ENCODE results near the gene TMX4. TPM values are rescaled to one million over a fixed set of nuclear protein-coding genes. Genes with fewer than 3 reads are reported as not detected.
"Not testable (repeated sequence)": the region's sequence is repeated elsewhere in the genome, so short reads cannot be mapped to it uniquely, and the experiment has no call there.

TMX4 gene, protein sequence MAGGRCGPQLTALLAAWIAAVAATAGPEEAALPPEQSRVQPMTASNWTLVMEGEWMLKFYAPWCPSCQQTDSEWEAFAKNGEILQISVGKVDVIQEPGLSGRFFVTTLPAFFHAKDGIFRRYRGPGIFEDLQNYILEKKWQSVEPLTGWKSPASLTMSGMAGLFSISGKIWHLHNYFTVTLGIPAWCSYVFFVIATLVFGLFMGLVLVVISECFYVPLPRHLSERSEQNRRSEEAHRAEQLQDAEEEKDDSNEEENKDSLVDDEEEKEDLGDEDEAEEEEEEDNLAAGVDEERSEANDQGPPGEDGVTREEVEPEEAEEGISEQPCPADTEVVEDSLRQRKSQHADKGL
- 13.7 TPM for polyA plus RNA-seq (2013, experiment 1 of 2; ENCODE audit: insufficient read length)
- polyA plus RNA-seq (2013, experiment 2 of 2; ENCODE audit: insufficient read length), result 14.8 TPM

DNA sequence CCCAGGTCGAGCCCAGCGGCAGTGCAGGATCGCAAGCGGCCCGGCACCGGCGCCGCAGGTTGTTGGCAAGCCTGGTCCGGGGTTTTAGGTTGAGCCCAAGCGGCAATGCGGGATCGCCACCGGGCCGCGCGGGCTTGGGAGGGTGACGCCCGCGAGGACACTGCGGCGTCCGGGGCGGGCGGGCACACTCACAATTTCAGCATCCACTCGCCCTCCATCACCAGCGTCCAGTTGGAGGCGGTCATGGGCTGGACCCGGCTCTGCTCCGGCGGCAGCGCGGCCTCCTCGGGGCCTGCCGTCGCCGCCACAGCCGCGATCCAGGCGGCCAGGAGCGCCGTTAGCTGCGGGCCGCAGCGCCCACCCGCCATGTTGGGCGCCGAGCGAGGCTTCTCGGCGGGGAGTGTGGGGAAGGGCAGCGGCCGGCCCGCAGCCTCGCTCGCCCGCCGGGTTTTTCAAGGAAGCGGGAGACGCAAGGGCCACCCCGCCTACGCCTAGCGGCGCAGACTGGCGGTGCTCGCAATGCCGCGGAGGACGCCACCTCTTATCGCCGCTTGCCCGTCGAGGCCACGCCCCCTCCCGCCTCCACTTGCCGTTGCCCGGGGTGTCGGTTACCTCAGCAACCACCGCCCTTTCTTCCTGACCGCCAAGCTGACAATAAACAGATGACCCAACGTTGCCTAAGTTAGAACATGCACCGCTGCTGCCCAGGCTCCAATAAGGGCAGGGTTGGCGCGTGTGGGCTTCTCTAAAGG is at the start of gene TMX4:
TMX4 (minus strand) TSS at position 516 of the 752 bp plus-strand sequence; CDS start at position 368, 148 bp downstream.
- DNase-seq, result peak; percentile 92

DNA sequence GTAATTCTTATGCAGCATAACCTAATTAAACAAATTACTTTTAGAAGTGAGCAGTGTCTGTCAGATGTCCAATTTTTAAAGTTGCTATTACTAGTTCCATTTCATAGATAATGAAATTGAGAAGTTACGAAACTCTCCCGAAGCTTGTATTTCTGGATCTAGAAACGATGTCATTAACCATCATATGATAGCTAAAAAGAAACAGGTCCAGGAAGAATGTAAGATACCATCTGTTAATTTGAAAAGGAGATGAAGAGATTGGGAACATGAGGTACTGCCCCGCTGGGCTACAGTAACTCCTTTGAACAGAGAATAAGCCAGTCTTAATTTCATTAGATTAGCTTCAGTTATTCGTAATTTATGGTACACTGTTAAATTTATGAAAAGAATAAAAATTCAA is 47.5 kb upstream of the TMX4 start:
- no peak for DNase-seq

DNA sequence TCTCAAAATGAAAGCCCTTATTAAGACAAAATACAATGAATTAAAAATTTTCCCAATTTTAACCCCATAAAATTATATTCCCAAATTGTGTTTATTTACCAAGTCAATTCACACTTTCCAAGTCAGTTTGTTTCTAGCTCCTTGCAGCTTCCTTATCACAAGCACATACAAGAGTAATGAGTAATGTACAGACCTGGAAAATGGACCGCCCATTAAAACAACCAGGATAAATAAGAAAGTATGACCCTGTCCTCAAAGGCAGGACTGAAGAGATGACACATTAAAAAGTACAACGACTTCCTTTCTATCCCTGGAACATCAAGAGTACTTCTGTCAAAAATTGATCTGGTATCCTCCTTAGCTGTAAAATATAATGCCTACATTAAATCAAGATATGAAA is 47.1 kb upstream of the TMX4 start:
- no peak for DNase-seq

DNA sequence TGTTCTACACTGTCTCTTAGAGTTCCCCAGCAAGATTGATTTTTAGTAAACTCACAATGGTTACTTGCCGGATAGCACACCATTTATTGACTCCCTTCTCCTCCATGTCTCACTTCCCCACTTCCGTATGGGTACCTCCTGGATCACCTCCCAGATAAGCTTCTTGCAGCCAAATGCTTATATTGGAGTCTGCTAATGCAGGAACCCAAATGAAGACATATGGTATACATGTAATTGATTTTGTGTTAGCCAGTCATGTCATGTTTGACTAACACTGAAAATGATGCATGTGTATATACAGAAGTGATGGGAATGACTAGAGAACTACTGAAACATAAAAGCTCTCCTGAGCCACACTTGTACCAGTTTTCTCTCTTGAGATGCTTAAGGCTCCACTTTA is 46.1 kb upstream of the TMX4 start:
- no peak for DNase-seq

DNA sequence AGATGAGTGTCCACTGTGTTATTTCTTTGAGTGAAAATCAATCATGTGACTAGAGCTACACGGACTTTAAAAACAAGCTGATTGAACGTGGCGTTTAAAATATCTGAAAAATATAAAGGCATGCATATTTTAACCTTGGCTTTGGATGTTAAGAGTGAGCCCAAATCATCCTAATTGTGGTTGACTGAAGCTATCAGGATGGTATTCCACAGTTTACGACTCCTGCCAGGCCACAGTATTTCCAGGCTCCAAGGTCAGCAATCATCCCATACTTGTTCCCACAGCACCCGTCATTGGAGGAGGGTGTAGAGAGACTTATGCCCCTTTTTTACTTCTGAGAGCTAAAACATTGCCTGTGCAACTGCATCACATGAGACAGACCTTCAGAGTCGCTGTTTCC is 43.2 kb upstream of the TMX4 start:
- no peak for DNase-seq

DNA sequence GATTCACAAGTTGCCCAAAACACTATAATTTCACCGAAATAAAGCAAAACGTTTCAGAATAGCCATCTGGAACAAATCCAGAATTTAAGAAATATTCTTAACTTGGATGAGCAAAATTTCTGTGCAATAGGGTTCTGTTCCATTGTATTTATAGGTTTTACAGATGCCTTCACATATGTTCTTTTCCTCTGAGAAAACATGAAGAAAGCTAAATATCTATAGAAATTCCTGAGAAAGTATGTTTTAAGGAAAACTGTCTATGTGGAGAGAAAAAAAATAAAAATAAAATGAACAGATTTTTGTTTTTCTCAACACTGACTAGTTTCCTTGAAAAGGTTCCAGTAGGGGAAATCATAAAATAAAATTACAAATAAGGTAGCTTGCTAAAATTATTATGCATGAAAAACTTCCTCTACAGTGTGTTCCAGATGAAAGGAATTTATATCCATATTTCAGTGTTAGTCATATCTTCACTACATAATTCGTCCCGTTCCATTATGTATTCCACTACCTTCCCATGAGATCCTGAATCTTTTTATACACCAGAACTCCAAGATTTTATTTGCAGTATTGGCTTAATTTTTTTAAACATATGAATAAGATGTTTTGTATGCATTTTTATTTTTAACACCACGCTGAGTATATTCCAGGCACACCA is 42.4 kb upstream of the TMX4 start:
- DNase-seq, result no peak

DNA sequence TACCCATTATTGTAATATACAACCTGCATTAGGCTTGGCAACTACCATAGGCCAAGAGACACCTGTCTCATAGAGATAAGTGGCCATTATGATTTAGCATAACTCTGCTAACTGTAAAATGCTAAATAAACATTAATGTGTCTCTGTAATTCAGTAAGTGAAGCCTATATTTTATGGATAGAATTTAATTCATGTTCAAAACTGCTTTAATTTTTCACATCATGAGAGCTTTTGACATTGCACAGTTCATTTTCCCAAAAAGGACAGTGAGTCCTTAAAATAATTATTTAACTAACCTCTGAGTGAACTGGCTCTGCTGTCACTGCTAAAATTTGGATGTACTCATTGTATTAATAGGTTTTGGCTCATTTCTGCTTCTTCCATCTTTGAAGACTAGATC is 41.4 kb upstream of the TMX4 start:
- no peak for DNase-seq

DNA sequence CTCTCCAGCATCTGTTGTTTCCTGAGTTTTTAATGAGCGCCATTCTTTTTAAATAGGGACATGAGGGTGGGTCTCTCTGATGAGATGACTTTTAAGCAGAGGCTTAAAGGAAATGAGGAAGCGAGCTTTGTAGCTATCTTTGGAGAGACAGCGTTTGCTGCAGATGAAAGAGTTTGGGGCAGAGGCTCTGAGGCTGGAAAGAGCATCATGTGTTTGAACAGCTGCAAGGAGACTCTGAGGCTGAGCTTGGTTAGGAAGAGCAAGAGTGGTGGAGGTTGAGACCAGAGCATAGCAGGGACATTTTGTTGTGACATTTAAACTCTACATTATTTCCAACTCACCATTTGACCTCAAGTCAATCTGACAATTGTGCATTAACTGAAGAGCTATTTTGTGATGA is 38.3 kb upstream of the TMX4 start:
- no peak for DNase-seq

DNA sequence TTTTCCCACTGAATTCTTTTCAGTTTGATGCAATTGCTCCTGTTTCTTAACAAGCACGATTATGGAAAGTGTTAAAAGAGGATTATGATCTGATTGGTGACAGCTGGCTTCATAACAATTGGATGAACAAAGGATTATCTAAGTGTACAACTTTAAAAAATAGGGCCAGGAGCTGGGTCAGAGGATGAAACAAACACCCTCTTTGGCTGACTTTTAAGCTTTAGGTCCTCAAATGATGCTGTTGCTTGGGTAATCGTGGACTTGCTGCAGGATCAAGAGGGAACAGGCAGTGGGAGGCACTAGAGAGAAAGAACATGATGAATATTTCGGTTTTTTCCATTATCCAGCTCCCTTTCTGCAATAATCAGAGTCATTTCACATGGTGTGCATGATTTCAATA is 35.5 kb upstream of the TMX4 start:
- DNase-seq, result no peak

DNA sequence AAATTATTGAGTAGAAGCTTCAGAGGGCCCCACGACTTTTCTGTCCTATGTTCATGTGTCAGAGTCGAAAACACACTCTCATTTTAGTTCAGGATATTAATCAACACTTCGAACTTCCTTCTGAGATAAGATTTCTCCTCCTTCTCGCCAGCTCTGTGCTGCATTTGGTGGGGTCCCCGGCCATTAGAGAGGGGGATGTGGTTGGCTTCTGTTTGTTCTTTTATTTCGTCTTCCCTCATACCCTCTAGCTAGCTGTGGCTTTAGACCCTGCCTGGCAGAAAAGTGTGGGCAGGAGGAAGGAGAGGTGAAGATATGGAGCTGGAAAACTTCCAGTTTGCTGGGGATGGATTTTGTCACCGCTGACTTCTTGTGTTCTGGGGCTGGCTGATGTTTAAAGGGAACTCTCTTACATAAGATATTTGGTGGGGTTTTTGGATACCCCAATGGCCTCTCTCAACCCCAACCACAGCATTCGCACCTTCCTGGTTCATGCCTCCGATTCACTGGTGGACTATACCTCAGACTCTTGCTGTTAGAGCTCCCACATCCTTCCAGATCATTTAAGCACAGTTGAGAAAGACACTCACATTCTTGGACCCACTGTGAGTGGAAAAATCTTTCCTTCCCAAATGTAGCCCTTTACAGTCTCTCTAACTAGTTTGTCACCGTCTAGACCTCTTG is 30.7 kb upstream of the TMX4 start:
- no peak for DNase-seq

DNA sequence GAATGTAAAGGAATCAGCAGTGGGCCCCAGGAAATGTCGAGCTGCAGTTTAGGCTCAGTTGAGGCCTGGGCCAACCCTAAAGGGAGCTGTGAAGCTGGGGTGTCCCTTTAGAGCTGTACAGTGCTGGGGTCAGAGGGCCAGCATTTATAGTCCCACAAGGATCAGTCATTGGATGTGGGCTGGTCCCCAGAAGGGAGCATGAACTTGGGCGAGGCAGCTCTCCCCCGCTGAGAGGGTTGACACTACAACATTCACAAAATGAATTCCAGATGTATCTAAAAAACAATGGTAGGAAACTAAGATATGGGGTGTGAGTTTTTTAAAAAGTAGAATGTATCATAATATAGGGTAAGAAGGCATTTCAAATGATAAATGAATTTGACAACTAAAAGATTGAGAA is 29.7 kb upstream of the TMX4 start:
- DNase-seq, result peak; percentile 31

DNA sequence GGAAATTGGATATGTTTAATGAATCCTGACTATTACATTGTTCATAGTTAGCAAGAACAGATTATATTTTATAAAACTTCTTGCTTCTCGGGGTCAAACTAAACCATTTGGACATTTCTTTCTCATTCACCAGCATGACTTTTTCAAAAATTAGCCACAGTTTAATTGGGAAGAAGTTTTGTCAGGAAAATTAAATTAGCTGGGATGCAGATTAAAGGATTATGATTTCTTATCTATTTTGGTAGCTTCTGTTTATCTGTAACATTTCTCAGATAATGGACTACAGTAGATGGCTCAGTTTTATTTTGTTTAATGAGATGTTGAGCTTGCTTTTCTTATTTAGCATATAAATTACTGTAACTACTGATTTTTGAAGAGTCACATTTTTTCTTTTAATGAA is 26.4 kb upstream of the TMX4 start:
- no peak for DNase-seq

DNA sequence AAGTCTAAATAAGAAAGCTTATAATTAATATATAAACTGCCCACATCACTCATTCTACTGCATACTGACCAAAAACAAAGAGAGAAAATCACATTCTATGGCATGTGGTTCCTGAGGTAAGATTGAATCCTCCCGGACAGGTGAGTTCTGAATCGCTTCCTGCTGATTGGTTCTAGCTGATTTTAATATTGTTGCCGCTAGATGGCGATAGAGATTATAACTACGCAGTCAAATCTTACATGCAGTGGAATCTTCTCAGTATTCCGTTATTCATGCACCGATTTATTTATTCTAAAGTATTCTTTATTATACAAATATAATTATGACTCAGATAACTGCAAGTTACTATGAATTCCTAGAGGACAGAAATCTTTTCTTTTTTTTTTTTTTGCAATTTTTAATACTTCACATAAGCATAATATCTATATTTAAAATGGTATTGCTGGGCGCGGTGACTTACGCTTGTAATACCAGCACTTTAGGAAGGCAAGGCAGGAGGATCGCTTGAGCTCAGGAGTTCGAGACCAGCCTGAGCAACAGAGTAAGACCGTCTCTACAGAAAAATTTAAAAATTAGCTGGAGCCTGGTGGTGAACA is 24.2 kb upstream of the TMX4 start:
- peak; percentile 56 for DNase-seq

DNA sequence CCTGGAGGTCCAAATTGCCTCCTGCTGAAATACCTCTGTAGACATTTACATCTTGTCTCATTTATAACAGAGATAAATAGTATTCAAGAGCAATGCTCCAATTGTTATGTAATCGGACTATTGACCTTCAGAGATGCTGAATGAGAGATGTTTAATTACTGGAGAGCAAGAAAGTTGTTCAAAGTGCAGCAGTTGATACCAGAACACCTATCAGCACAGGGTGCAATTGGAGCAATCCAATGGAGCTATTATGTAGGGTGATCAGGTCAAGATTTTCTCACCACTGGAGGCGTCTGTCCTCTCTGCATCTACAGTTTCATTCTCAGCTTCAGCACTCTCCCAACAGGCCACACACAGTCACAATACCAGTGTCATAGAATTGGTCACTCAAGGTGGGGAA is 19.5 kb upstream of the TMX4 start:
- no peak for DNase-seq

DNA sequence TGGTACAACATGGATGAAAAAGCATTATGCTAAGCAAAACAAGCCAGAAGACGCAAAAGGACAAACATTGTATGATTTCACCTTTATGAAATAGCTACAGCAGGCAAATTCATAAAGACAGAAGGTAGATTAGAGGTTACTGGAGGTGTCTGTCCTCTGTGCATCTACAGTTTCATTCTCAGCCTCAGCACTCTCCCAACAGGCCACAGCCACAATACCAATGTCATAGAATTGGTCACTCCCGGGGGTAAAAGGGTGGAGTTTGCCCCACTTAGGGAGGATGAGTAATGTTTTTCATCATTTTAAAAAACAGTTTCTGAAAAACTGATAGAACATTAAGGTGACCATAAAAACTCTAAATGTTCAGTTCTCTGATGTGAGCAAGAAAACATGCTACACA is 17.2 kb upstream of the TMX4 start:
- DNase-seq, result no peak

DNA sequence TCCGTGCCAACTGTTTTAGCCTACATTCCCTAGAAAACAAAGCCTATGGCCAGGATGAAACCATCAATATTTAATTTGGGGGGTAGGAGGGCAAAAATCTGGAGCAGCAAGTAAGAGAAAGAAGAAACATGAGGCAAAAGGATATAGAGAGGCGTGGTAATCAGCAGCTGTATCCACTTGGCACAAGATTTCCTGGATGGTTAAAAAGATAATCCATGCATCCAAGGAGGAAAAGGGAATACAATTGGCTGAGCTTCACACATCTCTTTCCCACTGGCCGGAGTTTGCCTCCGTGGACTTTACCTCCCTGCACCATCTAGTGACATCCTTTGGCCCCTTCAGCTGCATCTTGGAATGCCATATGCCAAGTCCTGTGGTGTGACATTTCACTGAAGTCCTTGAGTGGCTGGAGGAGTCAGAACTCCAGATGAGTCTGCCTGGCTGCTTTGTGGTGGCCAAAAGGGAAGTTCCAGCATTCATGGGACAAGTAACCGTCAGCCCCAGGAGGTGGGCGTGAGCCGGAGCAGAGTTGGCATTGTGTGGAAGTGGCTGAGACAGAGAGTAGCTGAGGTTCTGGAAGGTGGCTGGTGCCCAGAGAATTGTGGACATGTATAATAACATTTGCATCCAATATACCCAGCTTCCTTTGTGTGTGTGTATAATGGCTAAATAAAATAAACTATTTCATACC is 13.7 kb upstream of the TMX4 start:
- DNase-seq, result no peak

DNA sequence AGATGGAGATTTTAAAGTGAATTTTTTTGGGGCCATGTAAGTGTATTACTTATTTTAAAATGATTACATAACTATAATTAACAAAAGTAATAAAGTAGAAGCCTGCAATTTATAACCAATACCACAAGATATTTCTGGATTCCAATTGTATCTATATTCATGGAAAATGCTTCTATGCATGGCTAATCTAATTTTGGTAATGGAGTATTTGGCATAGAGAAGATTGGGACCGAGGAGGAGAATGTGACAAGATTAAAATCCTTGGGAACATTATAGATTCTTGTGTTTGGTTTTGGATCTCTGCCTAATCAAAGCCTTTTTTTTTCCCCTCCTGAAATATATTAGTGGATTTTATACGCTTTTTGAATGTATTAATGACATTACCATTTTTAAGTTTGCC is 12.9 kb upstream of the TMX4 start:
- DNase-seq, result no peak

DNA sequence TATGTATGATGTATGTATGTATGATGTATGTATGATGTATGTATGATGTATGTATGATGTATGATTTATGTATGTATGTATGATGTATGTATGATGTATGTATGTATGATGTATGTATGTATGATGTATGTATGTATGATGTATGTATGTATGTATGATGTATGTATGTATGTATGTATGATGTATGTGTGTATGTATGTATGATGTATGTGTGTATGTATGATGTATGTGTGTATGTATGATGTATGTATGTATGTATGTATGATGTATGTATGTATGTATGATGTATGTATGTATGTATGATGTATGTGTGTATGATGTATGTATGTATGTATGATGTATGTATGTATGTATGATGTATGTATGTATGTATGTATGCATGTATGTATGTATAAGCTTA is 12.0 kb upstream of the TMX4 start:
- not testable (repeated sequence) for DNase-seq

DNA sequence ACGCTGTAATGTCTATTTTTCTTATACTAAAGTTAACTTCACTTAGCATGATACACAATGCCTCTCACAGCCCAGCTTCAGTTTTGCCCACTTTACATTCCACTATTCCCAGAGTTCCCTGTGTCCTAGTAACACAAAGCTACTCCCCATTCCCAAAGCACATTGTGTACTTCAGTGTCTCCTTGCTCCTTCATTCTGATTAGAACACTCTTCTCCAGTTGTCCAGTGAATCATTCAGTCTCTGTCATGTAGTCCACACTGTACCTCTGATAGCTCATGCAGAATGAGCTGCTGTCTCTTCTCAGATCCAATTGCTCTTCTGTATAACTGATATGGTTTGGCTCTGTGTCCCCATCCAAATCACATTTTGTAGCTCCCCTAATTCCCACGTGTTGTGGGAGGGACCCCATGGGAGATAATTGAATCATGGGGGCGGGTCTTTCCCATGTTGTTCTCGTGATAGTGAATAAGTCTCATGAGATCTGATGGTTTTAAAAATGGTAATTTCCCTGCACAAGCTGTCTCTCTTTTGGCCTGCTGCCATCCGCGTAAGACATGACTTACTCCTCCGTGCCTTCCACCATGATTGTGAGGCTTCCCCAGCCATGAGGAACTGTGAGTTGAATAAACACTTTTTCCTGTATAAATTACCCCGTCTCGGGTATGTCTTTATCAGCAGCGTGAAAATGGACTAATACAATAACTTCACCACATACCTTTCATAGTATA is 2.1 kb upstream of the TMX4 start:
- DNase-seq, result no peak

DNA sequence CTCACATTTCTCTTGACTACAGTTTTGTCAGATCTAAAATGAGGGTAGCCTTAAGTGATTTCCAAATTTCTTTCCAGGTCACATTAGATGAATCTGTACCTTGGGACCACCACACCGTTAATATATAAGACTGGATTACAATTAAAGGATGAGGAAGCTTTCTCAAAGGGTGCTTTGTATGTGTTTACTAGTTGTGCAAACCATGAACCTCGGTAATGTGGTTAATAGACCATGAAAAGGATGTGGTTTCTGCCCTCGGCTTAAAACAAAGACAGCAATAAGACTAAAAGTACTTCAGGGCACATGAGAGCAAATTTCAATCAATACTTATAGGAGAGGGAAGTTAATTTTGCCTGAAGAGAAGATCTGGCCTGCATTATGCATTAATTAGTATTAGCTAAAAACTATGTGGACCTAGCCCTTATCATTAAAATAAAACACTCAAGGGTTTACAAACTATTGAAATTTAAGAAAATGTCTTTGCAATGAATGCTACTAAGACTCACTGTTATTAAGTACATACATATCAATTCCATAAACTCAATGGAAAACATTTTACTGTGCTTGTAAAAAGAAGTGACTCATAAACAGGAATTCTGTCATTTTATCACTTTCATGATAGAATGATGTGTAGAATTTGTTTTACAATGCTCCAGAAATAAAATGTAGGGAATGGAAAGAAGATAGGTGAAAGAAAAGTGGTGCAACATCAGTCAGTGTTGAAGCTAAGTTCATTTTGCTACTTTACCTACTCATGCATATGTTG is 936 bp upstream of the TMX4 start:
- no peak for DNase-seq

DNA sequence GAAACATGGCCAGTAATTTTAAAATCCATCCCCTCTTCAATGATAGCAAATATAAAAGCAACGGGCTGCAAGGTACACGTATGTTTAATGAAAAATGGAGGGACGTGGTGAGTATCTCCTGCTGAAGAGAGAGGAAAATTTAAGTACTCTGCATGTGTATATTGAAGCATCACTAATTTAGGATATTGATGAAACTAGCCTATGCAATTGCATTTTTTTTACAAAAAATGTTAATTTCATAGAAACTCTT is 362 bp upstream of the TMX4 start:
- DNase-seq, result no peak

Measured in fibroblast of skin of scalp (primary cell).